GM12875 (cell line): ENCODE measurements around the gene MANEA.
"Not testable (repeated sequence)": the region's sequence is repeated elsewhere in the genome, so short reads cannot be mapped to it uniquely, and the experiment has no call there.

Experiments
- H3K4me3 ChIP-seq: one replicate; pipeline ENCODE4 v1.5.1; 2011; ENCODE audit warnings: low read depth, low read length, control low read depth
- TF ChIP-seq, protein P1 (sequence below): IDR thresholded peaks from 2 replicates; pipeline ENCODE4 v1.5.1; 2011; ENCODE audit warnings: low read depth, mild to moderate bottlenecking, control low read depth, inconsistent platforms, low read length, moderate library complexity, borderline replicate concordance; ENCODE audit not compliant: insufficient read depth

The MANEA gene

DNA sequence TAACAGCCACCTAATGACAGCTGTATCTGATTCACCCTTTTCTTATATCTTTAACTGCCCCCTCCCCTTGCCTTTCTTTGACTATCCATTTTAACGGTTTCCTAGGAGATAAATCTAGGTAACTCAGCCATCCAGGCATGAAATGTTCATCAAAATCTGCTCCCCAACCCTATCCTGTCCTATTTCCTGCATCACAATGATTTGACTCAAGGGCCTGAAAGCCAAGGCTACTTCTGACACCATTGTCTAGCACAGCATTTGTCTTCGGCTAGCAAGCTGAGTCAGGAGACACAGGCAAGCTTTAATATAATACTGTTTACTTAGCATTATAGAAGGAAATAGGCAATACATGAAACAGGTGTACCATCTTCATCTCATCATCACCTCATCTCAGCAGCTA lies 31.6 kb upstream of the MANEA start:
- TF ChIP-seq, protein P1, sequence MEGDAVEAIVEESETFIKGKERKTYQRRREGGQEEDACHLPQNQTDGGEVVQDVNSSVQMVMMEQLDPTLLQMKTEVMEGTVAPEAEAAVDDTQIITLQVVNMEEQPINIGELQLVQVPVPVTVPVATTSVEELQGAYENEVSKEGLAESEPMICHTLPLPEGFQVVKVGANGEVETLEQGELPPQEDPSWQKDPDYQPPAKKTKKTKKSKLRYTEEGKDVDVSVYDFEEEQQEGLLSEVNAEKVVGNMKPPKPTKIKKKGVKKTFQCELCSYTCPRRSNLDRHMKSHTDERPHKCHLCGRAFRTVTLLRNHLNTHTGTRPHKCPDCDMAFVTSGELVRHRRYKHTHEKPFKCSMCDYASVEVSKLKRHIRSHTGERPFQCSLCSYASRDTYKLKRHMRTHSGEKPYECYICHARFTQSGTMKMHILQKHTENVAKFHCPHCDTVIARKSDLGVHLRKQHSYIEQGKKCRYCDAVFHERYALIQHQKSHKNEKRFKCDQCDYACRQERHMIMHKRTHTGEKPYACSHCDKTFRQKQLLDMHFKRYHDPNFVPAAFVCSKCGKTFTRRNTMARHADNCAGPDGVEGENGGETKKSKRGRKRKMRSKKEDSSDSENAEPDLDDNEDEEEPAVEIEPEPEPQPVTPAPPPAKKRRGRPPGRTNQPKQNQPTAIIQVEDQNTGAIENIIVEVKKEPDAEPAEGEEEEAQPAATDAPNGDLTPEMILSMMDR: no peak
- H3K4me3 ChIP-seq: no peak overlapping the region

DNA sequence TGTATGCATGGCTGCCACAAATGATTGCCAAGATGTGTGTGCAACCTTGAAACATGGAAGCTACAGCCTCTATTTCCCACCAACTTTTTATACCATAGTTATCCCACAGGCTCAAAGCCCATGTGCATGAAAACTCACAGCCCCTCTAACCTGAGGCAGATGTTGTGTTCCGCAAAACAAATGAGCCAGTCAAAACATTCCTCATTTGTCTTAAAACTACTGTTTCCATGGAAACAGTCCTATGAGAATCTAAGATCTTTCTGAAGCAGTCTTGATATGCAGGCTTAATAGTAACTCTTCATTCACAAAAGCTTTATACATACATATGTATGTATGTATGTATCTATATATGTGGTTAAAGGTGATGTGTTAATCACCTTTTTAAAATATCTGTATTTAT lies 31.2 kb upstream of the MANEA start:
- TF ChIP-seq, protein P1: no peak
- H3K4me3 ChIP-seq: no peak overlapping the region

DNA sequence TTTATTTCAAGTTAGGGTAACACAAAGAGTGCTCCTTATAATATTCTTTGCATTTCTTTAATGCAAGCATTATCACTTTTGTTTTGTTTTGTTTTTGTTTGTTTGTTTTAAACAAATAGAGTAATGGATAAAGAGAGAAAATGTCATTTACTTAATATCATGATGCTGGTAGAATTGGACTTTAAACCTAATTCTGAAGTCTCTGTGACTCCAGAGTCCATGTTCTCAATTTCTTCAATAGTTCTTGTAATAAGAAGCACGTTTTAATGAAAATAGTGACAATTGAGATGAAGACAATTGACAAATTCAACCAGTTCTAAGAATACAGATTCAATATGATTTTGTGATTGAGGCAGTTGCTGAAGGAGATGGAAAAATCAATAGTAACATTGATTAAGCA lies 30.3 kb upstream of the MANEA start:
- TF ChIP-seq, protein P1: no peak
- H3K4me3 ChIP-seq: no peak overlapping the region

DNA sequence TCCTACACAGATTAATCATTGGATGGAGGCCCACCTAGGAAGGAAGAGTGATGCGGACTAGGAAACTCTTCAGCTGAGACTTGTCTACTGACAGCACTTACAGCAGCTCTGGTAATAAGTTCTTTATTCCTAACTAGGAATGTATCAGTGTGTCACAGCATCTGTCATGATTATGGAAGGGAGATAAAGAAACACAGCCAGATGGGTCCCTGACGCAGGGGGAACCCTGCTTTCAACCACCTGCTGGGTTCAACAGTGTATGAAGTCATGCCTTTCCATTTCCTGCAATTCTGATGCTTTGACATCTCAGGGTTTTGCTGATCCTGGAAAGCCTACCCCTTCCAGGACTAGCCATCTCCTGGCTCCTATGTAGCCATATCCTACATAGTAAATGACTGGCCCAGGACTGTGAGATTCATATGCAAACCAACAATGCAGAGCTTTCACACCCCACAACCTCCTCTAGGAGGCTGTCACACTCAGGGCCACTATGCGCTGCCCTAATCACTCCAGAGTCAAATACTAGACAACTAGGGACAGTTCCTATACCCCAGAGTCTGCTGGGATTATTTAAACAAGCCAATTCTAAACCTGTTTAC lies 29.0 kb upstream of the MANEA start:
- no peak overlapping the region for H3K4me3 ChIP-seq
- TF ChIP-seq, protein P1: no peak

DNA sequence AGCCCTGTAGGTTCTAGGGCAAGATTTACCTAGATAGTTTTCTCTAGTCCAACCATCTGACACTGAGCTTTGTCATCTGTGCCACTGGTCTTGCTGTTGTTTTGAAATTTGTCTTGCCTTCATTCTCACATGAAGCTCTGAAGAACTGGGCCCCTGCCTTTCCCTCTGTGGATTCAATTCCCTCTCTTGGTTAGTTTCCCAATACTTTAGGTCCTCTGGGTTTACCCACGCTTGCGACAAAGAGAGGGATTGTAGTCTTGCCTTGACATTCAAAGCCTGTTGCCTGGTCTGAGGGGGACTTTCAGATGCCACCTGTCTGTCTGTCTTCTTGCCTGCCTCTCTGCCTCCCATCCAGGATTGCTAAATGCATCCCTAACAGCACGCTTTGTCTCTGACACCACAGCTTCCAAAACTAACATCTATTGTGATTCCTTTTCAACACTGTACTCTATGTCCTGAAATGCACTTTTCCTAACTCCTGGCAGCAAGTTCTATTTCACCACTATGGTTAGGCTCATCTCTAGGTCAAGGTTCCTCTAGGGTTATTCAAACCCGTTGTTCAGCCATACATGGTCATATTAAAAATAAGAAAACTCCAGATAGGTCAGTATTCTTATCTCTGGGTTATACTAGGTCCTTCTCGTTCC lies 25.5 kb upstream of the MANEA start:
- TF ChIP-seq, protein P1: no peak
- H3K4me3 ChIP-seq: no peak overlapping the region

DNA sequence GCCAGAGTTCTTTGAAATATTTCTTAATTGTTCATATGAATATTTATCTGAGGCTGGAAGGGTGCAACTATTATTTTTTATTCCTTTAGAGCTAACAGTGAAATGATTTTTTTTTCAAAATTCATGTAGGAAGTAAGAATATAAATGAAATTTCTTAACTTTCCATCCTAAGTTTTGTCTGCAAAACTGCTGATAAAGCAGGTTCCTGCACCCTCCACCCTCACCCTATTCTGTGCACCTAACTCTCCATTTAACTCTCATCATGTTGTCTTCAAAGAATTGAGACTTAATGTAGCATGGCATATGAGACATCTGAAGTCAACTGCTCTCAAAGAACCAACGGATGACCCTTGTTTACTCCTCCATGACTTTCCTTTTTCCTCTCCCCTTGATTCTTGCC lies 23.5 kb upstream of the MANEA start:
- H3K4me3 ChIP-seq: no peak overlapping the region
- TF ChIP-seq, protein P1: no peak

DNA sequence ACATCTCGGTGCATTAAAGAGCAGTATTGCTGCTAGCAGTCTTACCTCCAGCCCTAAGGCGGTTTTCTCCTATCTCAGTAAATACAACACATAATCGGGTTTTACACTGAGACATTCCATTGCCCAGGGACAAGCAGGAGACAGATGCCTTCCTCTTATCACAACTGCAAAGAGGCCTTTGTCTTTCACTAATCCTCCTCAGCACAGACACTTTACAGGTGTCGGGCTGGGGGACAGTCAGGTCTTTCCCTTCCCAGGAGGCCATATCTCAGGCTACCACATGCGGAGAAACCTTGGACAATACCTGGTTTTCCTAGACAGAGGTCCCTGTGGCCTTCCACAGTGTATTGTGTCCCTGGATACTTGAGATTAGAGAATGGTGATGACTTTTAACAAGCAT lies 16.4 kb upstream of the MANEA start:
- H3K4me3 ChIP-seq: not testable (repeated sequence)
